ENCODE data around the gene CASP14. TPM values are rescaled to one million over a fixed set of nuclear protein-coding genes. Genes with fewer than 3 reads are reported as not detected.

CASP14 gene
- total and polyA plus RNA-seq, 9 of the 15 experiments (the other 6 are each of a cell fraction or from before 2014, with no cell fraction given): not detected

- H3K9me1 ChIP-seq (ENCODE audit: control insufficient read depth, insufficient read depth, low read length): no peaks in the 10 kb centered on the region
- no peaks in the 10 kb centered on the region for H3K36me3 ChIP-seq (ENCODE audit: control insufficient read depth, insufficient read depth, low read length)
- no peak overlapping the region for H3K27ac ChIP-seq (ENCODE audit: extremely low read depth, low read depth, low read length)
- H3K4me2 ChIP-seq (ENCODE audit: insufficient read depth, low read length): no peak overlapping the region
- H3K9me3 ChIP-seq (replicated peaks; ENCODE audit: control insufficient read depth, insufficient read depth, low read depth, low read length): no peaks in the 10 kb centered on the region
- no peak overlapping the region for H3K4me3 ChIP-seq
- WGBS (ENCODE audit: insufficient coverage, low coverage, missing lambda C conversion rate): no CpG with 5 or more reads among the region's 1 CpG
- FAIRE-seq (no peak), DNase-seq (ENCODE audit: extremely low read depth in 1 of 4, low spot score in 3 of 4) (no peak), ATAC-seq (no peak)
- CTCF ChIA-PET (ENCODE audit: low intra/inter-chr PET ratio): no interaction called here
- no peak overlapping the region for H2AFZ ChIP-seq (ENCODE audit: low read depth, low read length)
- no peak overlapping the region for H3K9ac ChIP-seq (ENCODE audit: insufficient read depth in 1 of 2, low read depth in 2 of 2, low read length in 2 of 2)
- POLR2A ChIA-PET: no interaction called here
- H3K27me3 ChIP-seq (ENCODE audit: control insufficient read depth in 2 of 2, insufficient read depth in 2 of 2, low read length in 2 of 2): peaks cover 0 to 3% of the 10 kb centered on the region in 2 experiments; a peak in 1 of 5 replicates
- BruUV-seq (replicated peaks): no TSS peak
- H4K20me1 ChIP-seq (replicated peaks; ENCODE audit: control insufficient read depth, insufficient read depth, low read length): no peaks in the 10 kb centered on the region; the same call in 1 of the 2 replicates
- H3K4me1 ChIP-seq (replicated peaks in 1 of 2; ENCODE audit: control insufficient read depth in 2 of 2, insufficient read depth in 2 of 2, low read length in 2 of 2): no peaks in the 10 kb centered on the region
- H3K79me2 ChIP-seq (ENCODE audit: control insufficient read depth, insufficient read depth, low read length): no peaks in the 10 kb centered on the region
- in situ Hi-C loops (cut with MboI): no loop called here
- intact Hi-C loops (cut with micrococcal nuclease): no loop called here
- no peak for TF ChIP-seq CHCHD3 (CRISPR knock-in tag; IDR thresholded peaks at IDR 0.05)
- TF ChIP-seq ZNF512 (tag; IDR thresholded peaks at IDR 0.05): peak; percentile 83
- no peak for TF ChIP-seq GTF3C2 (IDR thresholded peaks at IDR 0.05; ENCODE audit: borderline replicate concordance, extremely low read depth, insufficient read length)
- no peak for TF ChIP-seq ZNF431 (CRISPR knock-in tag; IDR thresholded peaks at IDR 0.05)
- TF ChIP-seq ELF4 (CRISPR knock-in tag; IDR thresholded peaks at IDR 0.05): peak; percentile 43; the same call in 1 of the 2 replicates
- TF ChIP-seq MEF2A (IDR thresholded peaks at IDR 0.05; ENCODE audit: control insufficient read depth, low read depth, low read length): no peak
- TF ChIP-seq HOXB6 (CRISPR knock-in tag; IDR thresholded peaks at IDR 0.05; ENCODE audit: borderline replicate concordance): no peak
- peak; percentile 56; the same call in 1 of the 2 replicates for TF ChIP-seq ZBTB26 (CRISPR knock-in tag; IDR thresholded peaks at IDR 0.05)
- no peak for TF ChIP-seq TCF15 (CRISPR knock-in tag; IDR thresholded peaks at IDR 0.05)
- no peak for TF ChIP-seq PATZ1 (CRISPR knock-in tag; IDR thresholded peaks at IDR 0.05; ENCODE audit: borderline replicate concordance)
- no peak for TF ChIP-seq CEBPG (CRISPR knock-in tag; IDR thresholded peaks at IDR 0.05)
- no peak for TF ChIP-seq CEBPG (tag; conservative IDR thresholded peaks at IDR 0.05 in 1 of 2, IDR thresholded peaks at IDR 0.05 in 1 of 2)
- TF ChIP-seq ZBED1 (IDR thresholded peaks at IDR 0.05): no peak
Measured at GRCh38 chr19:15035795-15036311, 13.4 kb upstream of the CASP14 start.

All from K562 (cell line).